HEK293T (cell line): ENCODE results near the gene AP3D1.

Experiments
- FOXM1 ChIP-seq: fragments of 450-650 bp; IDR thresholded peaks from 2 replicates; pipeline ENCODE4 v1.6.1; 2017; ENCODE audit warnings: mild to moderate bottlenecking, borderline replicate concordance
- SP1 ChIP-seq: fragments of 450-650 bp; IDR thresholded peaks from 2 replicates; pipeline ENCODE4 v1.6.1; 2017
- TARDBP ChIP-seq: fragments of 450-650 bp; IDR thresholded peaks from 2 replicates; pipeline ENCODE4 v1.6.1; 2016

DNA sequence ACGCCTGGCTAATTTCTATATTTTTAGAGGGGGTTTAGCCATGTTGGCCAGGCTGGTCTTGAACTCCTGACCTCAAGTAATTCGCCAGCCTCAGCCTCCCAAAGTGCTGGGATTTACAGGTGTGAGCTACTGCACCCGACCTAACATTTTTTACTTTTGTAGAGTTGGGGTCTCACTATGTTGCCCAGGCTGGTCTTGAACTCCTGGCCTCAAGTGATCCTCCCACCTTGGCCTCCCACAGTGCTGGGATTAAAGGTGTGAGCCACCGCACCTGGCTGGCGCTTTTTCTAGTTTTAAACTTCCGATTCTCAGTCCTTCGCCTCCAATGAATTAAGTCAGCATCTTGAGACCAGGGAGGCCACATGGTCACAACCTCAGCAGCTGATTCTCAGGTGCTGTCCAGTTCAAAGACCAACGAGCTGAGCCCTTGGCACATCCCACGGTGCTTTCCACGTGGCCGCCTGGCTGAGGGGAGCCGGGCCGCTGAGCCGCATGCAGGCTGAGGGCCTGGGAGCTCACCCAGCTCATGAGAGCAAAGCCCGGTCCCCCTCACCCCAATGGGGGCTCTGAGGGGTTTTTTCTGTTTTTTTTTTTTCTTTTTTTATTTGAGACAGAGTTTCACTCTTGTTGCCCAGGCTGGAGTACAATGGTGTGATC is 9.1 kb downstream of the AP3D1 start:
- TF ChIP-seq SP1 (no peak), FOXM1 (no peak), TARDBP (no peak)
